Body of pancreas (tissue), 4 donors: ENCODE results near the gene KCTD19.

Experiments used
- CTCF ChIP-seq, 7 experiments: fragments of 450-650 bp in 4 of 7; fragments of 200-600 bp in 3 of 7; sonication (generic) in 3 of 7; IDR thresholded peaks; one replicate each; pipeline ENCODE4 v1.5.1; 2016 to 2019; ENCODE audit warnings: antibody characterized with exemption in 7 of 7
- POLR2A ChIP-seq, 3 donors: fragments of 450-650 bp; IDR thresholded peaks; one replicate each; pipeline ENCODE4 v1.6.1; 2016; ENCODE audit warnings: antibody characterized with exemption in 3 of 3, mild to moderate bottlenecking in 2 of 3

DNA sequence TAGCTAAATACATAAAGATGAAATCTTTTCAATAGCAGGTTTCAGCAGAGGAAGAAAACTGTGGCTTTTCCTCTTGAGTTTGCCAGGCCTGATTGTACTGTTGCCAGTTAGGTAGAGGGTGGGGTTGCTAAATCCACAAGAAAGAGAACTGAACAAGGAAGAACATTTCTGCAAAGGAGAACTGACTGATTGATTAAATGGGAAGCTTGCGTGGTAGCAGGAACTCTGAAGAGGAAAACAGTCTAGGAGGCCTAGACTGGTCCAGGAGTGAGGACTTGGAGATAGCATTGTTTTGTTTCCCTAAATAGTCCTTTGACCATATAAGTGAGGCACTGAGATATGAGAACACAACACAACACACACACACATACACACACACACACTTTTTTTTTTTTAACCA lies 18.9 kb upstream of the KCTD19 start:
- no peak for TF ChIP-seq POLR2A (IDR thresholded peaks at IDR 0.05)
- TF ChIP-seq CTCF (IDR thresholded peaks at IDR 0.05) = no peak
